Superior temporal gyrus (tissue), 1 donor: Measurements from ENCODE around the gene IGF2R.
"Not testable (repeated sequence)": the region's sequence is repeated elsewhere in the genome, so short reads cannot be mapped to it uniquely, and the experiment has no call there.

ENCODE experiments used
- DNase-seq: peaks from one replicate; pipeline ENCODE4 v3.0.0-alpha.2; 2016; ENCODE audit errors: extremely low spot score

The IGF2R gene

GRCh38 chr6:159951772-159952171 is 17.1 kb upstream of the IGF2R start:
- DNase-seq: no peak

- no peak for DNase-seq
Measured at GRCh38 chr6:159952289-159953005, 16.4 kb upstream of the IGF2R start.

- DNase-seq: no peak
Measured at GRCh38 chr6:159953091-159953601, 15.7 kb upstream of the IGF2R start.

- DNase-seq: no peak
Measured at GRCh38 chr6:159955945-159956361, 12.9 kb upstream of the IGF2R start.

- DNase-seq: no peak
Measured at GRCh38 chr6:159957071-159957673, 11.7 kb upstream of the IGF2R start.

- DNase-seq: no peak
Measured at GRCh38 chr6:159959165-159959975, 9.5 kb upstream of the IGF2R start.

GRCh38 chr6:159959976-159960384 is 8.9 kb upstream of the IGF2R start:
- DNase-seq: no peak

- DNase-seq: no peak
Measured at GRCh38 chr6:159960485-159960884, 8.4 kb upstream of the IGF2R start.

GRCh38 chr6:159961528-159961927 is 7.4 kb upstream of the IGF2R start:
- DNase-seq: no peak

- no peak for DNase-seq
Measured at GRCh38 chr6:159963111-159963510, 5.8 kb upstream of the IGF2R start.

- DNase-seq: no peak
Measured at GRCh38 chr6:159964046-159964445, 4.8 kb upstream of the IGF2R start.

GRCh38 chr6:159966339-159966738 is 2.5 kb upstream of the IGF2R start:
- no peak for DNase-seq

- DNase-seq: no peak
Measured at GRCh38 chr6:159966981-159967380, 1.9 kb upstream of the IGF2R start.

GRCh38 chr6:159967621-159968020 is 1.3 kb upstream of the IGF2R start:
- not testable (repeated sequence) for DNase-seq

- no peak for DNase-seq
Measured at GRCh38 chr6:159969204-159969912, 476 bp downstream of the IGF2R start.

- DNase-seq: no peak
Measured at GRCh38 chr6:159969921-159970320, 1.0 kb downstream of the IGF2R start.

GRCh38 chr6:159970659-159971063 is 1.8 kb downstream of the IGF2R start:
- DNase-seq: no peak

GRCh38 chr6:159971341-159972178 is 2.7 kb downstream of the IGF2R start:
- no peak for DNase-seq

- no peak for DNase-seq
Measured at GRCh38 chr6:159972506-159973268, 3.8 kb downstream of the IGF2R start.

- DNase-seq: no peak
Measured at GRCh38 chr6:159973406-159973805, 4.5 kb downstream of the IGF2R start.
